GM08714 (cell line): ENCODE measurements around the gene CRIM1.
A peak's percentile ranks its signal among the peaks of the same experiment; 100 is the strongest.

Source experiments
- H3K4me3 ChIP-seq: fragments of 200-500 bp; sonication (Bioruptor generic); 2 replicates; pipeline ENCODE4 v1.5.1; 2014; ENCODE audit warnings: mild to moderate bottlenecking, low read length, inconsistent platforms
- ZNF274 ChIP-seq: IDR thresholded peaks from 2 replicates; pipeline ENCODE4 v1.6.1; 2012; ENCODE audit warnings: mild to moderate bottlenecking, low read depth, low read length

CRIM1 gene

DNA sequence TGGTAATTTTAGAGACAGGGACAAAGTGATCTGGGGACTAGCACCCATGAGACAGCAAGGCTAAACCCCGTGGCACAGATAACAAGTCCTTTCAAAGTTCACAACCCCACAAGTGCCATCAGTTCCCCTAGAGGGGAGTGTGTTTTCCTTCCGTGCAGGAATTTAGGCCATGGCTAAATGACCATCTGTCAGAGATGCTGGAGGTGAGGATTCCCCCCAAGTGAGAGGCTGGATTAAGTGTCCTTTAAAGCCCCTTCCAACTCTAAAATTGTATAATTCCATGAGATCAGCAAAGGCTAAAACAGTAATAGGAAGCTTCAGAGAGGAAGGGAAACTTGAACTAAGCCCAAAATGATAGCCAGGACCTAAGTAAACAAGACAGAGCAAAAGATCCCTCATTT lies 233.7 kb downstream of the CRIM1 start:
- no peak overlapping the region for H3K4me3 ChIP-seq
- no peak for TF ChIP-seq ZNF274

DNA sequence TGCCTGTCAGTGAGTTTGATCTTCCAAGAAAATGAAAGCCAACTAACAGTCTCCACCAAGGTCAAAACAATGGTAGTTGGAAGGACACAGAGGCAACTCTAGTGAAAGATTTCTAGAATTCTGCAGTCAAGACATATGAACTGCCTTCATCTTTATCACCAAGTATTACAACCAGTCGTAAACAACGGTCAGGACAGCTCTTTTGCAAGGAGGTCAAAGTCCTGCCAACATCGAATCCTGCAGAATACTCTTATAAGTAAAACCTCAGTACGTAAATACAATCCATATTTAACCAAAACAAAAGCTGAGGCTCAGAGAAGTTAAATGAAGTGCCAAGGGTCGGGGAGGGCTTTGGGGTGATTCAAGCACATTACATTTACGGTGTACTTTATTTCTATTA lies 239.3 kb downstream of the CRIM1 start:
- TF ChIP-seq ZNF274, result no peak

DNA sequence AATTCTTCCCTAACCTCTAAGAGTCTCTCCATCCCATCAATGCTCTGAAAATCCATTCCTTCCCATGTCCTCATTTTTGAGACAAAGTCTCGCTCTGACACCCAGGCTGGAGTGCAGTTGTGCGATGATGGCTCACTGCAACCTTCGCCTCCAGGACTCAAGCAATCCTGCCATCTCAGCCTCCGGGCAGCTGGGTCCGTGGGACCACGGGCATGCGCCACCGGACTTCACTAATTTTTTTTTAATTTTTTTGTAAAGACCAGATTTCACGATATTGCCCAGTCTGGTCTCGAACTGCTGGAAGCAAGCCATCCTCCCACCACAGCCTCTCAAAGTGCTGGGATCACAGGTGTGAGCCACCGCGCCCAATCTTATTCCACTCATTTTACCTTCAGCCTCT lies 240.8 kb downstream of the CRIM1 start:
- H3K4me3 ChIP-seq, result no peak overlapping the region; the same call in 1 of the 2 replicates
- TF ChIP-seq ZNF274, result no peak

More for the DNA sequence above, 239.3 kb downstream of the CRIM1 start:
- H3K4me3 ChIP-seq, result no peak overlapping the region

DNA sequence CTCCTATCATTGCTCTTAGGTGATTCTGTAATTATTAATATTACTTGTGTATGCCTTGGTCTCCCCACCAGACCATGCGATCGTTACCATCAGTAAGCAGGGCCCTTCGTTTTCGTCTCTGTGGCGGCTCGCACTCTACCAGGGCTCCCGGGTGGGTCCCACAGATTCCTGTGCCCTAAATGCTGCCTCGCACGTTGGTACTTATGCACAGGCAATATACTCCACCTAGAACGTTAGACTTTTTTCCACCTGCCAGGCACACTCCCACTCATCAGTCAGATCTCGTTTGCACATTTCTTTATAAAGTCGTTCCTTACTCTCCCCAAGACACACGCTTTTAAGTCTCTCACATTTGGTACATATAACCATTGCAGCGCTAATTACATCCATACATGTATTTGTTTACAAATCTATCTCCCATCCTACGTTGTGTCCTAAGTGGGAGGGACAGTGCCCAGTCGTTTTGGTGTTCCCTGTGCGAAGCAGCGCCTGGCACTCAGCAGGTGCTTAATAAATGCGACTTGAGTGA lies 241.5 kb downstream of the CRIM1 start:
- peak overlapping the region; percentile 93 for H3K4me3 ChIP-seq
- TF ChIP-seq ZNF274, result no peak

DNA sequence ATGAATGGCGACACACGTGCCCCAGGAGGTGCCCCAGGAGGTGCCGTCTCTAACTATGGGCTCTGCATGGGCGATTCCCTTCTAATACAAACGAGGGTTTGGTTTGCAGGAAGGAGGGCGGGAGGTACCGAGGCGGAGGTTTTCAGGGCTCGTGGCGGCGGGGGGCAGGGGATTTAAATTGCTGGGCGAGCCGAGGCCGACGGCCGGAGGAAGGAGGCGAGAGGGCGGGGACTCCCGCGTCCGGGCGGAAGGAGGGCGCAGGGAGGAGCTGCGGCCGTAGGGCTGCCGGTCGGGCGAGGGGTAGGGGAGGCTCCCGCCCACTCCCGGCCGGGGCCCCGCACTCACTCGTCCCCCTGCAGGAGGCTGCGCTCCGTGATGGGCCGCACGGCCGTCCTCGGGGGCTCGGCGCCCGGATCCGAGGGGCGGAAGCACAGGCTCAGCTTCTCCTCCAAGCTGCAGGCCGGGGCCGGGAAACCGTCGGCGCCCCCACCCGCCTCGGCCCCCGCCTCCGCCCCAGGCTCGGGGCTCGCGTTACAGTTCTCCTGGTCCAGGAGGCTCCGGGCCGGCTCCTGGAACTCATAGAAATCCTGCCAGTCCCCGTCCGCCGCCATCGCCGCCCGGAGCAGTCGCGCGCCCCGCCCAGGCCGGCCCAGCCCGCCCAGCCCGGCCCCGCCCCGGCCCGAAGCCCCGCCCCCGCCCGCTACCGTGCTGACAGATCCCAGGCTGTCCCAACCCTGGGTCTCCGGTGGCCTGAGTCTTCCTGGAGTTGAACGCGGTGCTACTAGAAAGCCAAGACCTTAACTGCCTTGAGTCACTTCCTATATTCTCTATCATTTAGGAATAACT lies 242.2 kb downstream of the CRIM1 start, which contains the start of gene FEZ2:
FEZ2 (minus strand) TSS at position 637 of the 846 bp plus-strand sequence; CDS start at position 611, 26 bp downstream.
- no peak for TF ChIP-seq ZNF274
- H3K4me3 ChIP-seq, result peak within 1 kb of the TSS; percentile 93
